Measurements from ENCODE around the gene JAM2. TPM values are rescaled to one million over a fixed set of nuclear protein-coding genes. Genes with fewer than 3 reads are reported as not detected.
A peak's percentile ranks its signal among the peaks of the same experiment; 100 is the strongest.

Gene JAM2
- total RNA-seq, 1 donor from 2014 or later = 4.1 TPM

DNA sequence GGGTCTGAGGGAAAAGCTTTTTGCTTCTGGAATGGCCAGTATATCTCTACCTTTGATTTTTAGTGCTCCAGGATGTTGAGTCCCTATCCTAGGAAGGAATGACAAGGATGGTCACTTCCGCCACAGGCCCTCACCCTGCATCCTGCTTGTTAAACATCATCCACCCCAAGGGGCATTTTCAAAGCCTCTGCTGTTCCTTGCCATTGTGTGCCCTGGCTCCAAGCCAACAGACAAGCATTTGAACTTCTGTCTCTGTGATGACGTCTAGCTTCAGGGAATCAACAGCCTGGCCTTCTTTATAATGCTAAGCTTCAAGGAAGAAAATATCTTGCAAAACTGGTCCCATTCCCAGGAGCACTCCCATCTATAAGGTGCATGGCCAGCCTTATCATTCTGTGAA is 12.3 kb upstream of the JAM2 start:
- Mint-ChIP-seq H3K4me3 (no peak overlapping the region), H3K9me3 (no peaks in the 10 kb centered on the region), H3K4me1 (peaks cover 8% of the 10 kb centered on the region), H3K36me3 (no peaks in the 10 kb centered on the region), H3K27ac (peak overlapping the region; percentile 23), H3K27me3 (ENCODE audit: low read depth) (no peaks in the 10 kb centered on the region)
- TF ChIP-seq, protein P1, sequence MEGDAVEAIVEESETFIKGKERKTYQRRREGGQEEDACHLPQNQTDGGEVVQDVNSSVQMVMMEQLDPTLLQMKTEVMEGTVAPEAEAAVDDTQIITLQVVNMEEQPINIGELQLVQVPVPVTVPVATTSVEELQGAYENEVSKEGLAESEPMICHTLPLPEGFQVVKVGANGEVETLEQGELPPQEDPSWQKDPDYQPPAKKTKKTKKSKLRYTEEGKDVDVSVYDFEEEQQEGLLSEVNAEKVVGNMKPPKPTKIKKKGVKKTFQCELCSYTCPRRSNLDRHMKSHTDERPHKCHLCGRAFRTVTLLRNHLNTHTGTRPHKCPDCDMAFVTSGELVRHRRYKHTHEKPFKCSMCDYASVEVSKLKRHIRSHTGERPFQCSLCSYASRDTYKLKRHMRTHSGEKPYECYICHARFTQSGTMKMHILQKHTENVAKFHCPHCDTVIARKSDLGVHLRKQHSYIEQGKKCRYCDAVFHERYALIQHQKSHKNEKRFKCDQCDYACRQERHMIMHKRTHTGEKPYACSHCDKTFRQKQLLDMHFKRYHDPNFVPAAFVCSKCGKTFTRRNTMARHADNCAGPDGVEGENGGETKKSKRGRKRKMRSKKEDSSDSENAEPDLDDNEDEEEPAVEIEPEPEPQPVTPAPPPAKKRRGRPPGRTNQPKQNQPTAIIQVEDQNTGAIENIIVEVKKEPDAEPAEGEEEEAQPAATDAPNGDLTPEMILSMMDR (IDR thresholded peaks at IDR 0.05; ENCODE audit: unreplicated experiment) = no peak
- DNase-seq (ENCODE audit: low spot score in 2 of 2, unreplicated experiment in 2 of 2) = no peak

DNA sequence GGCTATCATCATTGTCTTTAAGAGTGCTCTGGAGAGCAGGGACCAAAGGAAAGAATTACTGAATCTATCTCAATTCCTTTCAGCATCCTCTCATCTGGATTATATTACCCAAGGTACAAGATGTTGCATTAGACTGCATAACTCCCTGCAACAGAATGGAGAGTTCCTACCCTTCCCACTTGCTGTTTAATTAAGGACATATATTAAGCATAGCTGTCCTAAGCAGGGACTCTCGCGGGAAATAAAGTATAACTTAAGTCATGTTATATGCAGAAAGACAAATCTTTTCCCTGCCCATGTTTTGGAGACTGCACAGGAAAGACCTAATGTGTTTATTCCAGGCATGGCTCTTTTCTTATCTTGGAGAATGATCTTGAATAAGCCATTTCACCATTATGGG is 6.8 kb upstream of the JAM2 start:
- Mint-ChIP-seq H3K27me3 (ENCODE audit: low read depth) (peaks cover 24% of the 10 kb centered on the region), H3K4me1 (no peaks in the 10 kb centered on the region), H3K36me3 (no peaks in the 10 kb centered on the region), H3K27ac (no peak overlapping the region), H3K9me3 (no peaks in the 10 kb centered on the region), H3K4me3 (no peak overlapping the region)
- TF ChIP-seq, protein P1 (IDR thresholded peaks at IDR 0.05; ENCODE audit: unreplicated experiment) = no peak
- no peak for DNase-seq (ENCODE audit: low spot score in 2 of 2, unreplicated experiment in 2 of 2)

DNA sequence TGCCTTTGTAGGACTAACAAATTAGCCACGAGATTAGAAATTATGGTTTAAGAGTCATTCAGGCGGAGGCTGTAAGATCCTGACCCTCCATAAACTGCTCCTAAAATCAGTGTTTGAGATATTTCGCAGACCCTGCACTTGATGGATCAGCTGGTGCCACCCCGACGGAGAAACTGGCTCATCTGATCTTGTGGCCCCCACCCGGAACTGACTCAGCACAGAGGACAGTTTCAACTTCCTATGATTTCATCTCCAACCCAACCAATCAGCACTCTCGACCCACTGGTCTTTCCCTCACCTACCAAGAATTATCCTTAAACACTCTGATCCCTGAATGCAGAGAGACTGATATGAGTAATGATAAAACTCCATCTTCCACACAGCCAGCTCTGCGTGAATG is 3.7 kb upstream of the JAM2 start:
- H3K36me3 Mint-ChIP-seq = no peaks in the 10 kb centered on the region
- no peaks in the 10 kb centered on the region for H3K9me3 Mint-ChIP-seq
- H3K27ac Mint-ChIP-seq = no peak overlapping the region
- TF ChIP-seq, protein P1 (IDR thresholded peaks at IDR 0.05; ENCODE audit: unreplicated experiment) = no peak
- no peak for DNase-seq (ENCODE audit: low spot score in 2 of 2, unreplicated experiment in 2 of 2)
- peaks cover 12% of the 10 kb centered on the region for H3K4me1 Mint-ChIP-seq
- peaks cover 44% of the 10 kb centered on the region for H3K27me3 Mint-ChIP-seq (ENCODE audit: low read depth)
- no peak overlapping the region for H3K4me3 Mint-ChIP-seq

DNA sequence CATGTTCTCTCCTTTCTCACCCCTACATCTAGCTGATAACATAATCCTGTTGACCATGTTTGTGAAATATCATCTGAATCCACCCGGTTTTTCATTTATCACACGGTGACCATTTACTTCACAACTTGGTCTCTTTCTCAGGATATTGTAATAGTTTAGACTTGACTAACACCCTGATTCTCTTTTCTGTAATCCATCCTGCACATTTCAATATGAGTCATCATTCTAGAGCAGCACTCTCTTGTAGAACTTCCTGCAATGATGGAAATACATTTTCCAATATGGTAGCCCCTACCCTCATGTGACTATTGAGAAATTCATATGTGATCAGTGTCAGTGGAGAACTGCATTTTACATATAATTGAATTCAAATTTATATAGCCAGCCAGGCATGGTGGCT is 2.3 kb upstream of the JAM2 start:
- peaks cover 59% of the 10 kb centered on the region for H3K27me3 Mint-ChIP-seq (ENCODE audit: low read depth)
- peaks cover 17% of the 10 kb centered on the region for H3K4me1 Mint-ChIP-seq
- H3K4me3 Mint-ChIP-seq = no peak overlapping the region

DNA sequence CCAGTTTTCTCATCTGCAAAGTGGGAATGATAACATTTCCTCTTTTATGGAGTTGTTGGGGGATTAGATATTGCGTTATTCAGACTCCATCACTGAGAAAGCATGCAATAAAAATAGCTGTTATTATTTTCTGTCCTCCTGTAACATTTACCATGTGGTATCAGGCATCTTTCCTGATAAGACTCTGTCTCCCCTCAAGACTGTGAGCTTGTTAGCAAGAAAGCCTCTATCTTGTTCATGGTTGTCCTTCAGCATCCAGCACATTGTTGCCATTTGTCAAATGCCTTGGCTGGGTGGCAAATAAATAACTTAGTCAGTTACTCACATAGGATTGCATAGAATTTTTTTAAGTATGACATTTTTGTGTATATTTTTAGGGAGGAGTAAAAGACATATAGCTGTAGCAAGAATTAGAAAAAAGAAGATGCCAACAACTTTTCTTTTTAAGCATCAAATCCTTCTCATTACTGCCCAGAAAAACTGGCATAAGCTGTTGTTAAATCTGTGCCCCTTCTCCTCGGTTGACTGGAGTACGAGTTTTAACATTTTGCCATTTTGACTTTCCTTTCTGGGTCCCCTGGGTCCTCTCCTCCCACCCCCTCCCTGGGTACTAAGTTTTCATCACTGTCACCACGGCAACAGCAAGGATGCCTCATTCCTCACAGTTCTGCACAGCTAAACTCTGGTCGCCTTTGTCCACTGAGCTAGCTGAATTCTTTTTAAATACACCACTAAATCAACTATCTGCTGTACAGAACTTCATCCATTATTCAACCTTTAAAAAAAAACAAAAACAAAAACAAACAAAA is 1.0 kb upstream of the JAM2 start:
- TF ChIP-seq, protein P1 (IDR thresholded peaks at IDR 0.05; ENCODE audit: unreplicated experiment) = no peak
- H3K27ac Mint-ChIP-seq = no peak overlapping the region
- peak overlapping the region; percentile 60 for H3K4me3 Mint-ChIP-seq
- no peak for DNase-seq (ENCODE audit: low spot score in 2 of 2, unreplicated experiment in 2 of 2)
- peaks cover 70% of the 10 kb centered on the region for H3K27me3 Mint-ChIP-seq (ENCODE audit: low read depth)
- peaks cover 17% of the 10 kb centered on the region for H3K4me1 Mint-ChIP-seq
- no peaks in the 10 kb centered on the region for H3K36me3 Mint-ChIP-seq
- H3K9me3 Mint-ChIP-seq = no peaks in the 10 kb centered on the region

More for the DNA sequence above, 2.3 kb upstream of the JAM2 start:
- TF ChIP-seq, protein P1 (IDR thresholded peaks at IDR 0.05; ENCODE audit: unreplicated experiment) = no peak
- no peaks in the 10 kb centered on the region for H3K36me3 Mint-ChIP-seq
- no peaks in the 10 kb centered on the region for H3K9me3 Mint-ChIP-seq
- H3K27ac Mint-ChIP-seq = no peak overlapping the region
- no peak for DNase-seq (ENCODE audit: low spot score in 2 of 2, unreplicated experiment in 2 of 2)

All from mesothelial cell of epicardium (in vitro differentiated cells).